ENCODE results near the gene STIMATE. TPM values are rescaled to one million over a fixed set of nuclear protein-coding genes. Genes with fewer than 3 reads are reported as not detected.

Gene STIMATE
- polyA plus RNA-seq, 3 donors, result 8.9 to 49.9 (median 11.7) TPM

DNA sequence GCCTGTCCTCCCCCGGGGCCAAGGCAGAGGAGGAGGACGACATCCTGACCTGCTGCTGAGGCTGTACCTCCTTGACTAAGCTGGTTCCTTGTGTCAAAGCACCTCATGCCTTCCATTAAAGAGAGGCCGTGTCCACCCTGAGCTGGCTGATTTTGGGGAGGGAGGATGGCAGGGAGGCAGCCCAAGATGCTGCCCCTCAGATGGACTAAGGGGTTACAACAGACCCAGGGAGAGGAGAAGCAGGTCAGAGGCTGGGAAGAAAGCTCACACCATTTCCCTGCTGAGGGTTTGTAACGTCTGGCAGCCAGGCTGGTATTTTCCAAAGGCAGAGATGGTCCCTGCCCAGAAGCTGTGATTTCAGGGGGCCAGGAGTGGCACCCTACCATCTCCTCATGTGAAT lies 105.4 kb downstream of the STIMATE start:
- Histone ChIP-seq H3K27ac (ENCODE audit: low read depth in 1 of 2, low read length in 2 of 2) (no peak overlapping the region), H2AFZ (ENCODE audit: insufficient read depth, low read depth, low read length, poor library complexity, severe bottlenecking) (no peak overlapping the region), H3K4me3 (replicated peaks in 1 of 3; ENCODE audit: low read depth in 2 of 3, low read length in 3 of 3) (no peak overlapping the region), H3K79me2 (ENCODE audit: insufficient read depth, low read length) (no peaks in the 10 kb centered on the region), H3K9me3 (replicated peaks in 1 of 2; ENCODE audit: control insufficient read depth in 1 of 2, insufficient read depth in 1 of 2, low read length in 2 of 2) (no peaks in the 10 kb centered on the region), H3K4me2 (replicated peaks; ENCODE audit: extremely low read depth, low read length, poor library complexity, severe bottlenecking) (no peak overlapping the region), H4K20me1 (ENCODE audit: insufficient read depth, low read length) (no peaks in the 10 kb centered on the region), H3K9ac (ENCODE audit: insufficient read depth, low read length, poor library complexity, severe bottlenecking) (no peak overlapping the region), H3K27me3 (ENCODE audit: control insufficient read depth in 2 of 2, insufficient read depth in 2 of 2, low read length in 2 of 2) (no peaks in the 10 kb centered on the region), H3K4me1 (ENCODE audit: control insufficient read depth in 1 of 2, insufficient read depth in 2 of 2, low read length in 2 of 2) (peaks cover 10 to 13% of the 10 kb centered on the region in 2 donors), H3K36me3 (replicated peaks in 1 of 2; ENCODE audit: control insufficient read depth in 1 of 2, insufficient read depth in 2 of 2, low read length in 2 of 2) (no peaks in the 10 kb centered on the region)
- Mint-ChIP-seq H3K4me1 (peaks cover 11% of the 10 kb centered on the region), H3K9me3 (no peaks in the 10 kb centered on the region), H3K4me3 (no peak overlapping the region), H3K27me3 (ENCODE audit: low read depth in 3 of 3) (peaks cover 3 to 10% (median 7%) of the 10 kb centered on the region in 3 donors), H3K36me3 (no peaks in the 10 kb centered on the region), H3K27ac (peak overlapping the region in 1 of 7 donors; percentile 35)
- intact Hi-C loops (cut with micrococcal nuclease), result no loop called here
- TF ChIP-seq, protein P1, sequence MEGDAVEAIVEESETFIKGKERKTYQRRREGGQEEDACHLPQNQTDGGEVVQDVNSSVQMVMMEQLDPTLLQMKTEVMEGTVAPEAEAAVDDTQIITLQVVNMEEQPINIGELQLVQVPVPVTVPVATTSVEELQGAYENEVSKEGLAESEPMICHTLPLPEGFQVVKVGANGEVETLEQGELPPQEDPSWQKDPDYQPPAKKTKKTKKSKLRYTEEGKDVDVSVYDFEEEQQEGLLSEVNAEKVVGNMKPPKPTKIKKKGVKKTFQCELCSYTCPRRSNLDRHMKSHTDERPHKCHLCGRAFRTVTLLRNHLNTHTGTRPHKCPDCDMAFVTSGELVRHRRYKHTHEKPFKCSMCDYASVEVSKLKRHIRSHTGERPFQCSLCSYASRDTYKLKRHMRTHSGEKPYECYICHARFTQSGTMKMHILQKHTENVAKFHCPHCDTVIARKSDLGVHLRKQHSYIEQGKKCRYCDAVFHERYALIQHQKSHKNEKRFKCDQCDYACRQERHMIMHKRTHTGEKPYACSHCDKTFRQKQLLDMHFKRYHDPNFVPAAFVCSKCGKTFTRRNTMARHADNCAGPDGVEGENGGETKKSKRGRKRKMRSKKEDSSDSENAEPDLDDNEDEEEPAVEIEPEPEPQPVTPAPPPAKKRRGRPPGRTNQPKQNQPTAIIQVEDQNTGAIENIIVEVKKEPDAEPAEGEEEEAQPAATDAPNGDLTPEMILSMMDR (IDR thresholded peaks at IDR 0.05), result no peak
- WGBS (ENCODE audit: insufficient coverage), result 86% methylated on average over 3 of the region's 4 CpGs
- no peak for DNase-seq

DNA sequence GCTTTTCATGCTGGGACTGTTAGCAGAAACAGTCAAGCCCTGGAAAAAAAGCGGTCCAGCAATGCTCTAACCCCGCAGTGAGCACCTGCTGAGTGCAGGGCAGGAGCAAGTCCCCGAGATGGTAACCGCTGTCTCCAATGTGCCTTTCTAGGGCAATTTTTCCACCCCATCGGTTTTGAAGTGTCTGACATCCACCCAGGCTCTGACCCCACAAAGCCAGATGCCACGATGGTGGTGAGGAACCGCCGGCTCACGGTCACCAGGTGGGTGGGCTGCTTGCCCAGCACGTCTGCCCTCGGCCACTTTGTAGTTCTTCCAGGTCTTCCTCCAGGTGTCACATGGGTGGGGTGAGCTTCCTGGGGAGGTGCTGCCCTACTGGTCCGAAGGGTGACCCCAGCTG lies 106.0 kb downstream of the STIMATE start:
- no peaks in the 10 kb centered on the region for H3K36me3 Mint-ChIP-seq

More for the DNA sequence above, 106.0 kb downstream of the STIMATE start:
- TF ChIP-seq, protein P1 (IDR thresholded peaks at IDR 0.05), result no peak
- intact Hi-C loops (cut with micrococcal nuclease), result no loop called here
- no peaks in the 10 kb centered on the region for H3K9me3 Mint-ChIP-seq
- DNase-seq, result no peak
- Histone ChIP-seq H3K27me3 (ENCODE audit: control insufficient read depth in 2 of 2, insufficient read depth in 2 of 2, low read length in 2 of 2) (no peaks in the 10 kb centered on the region), H3K4me2 (replicated peaks; ENCODE audit: extremely low read depth, low read length, poor library complexity, severe bottlenecking) (no peak overlapping the region), H3K9me3 (replicated peaks in 1 of 2; ENCODE audit: control insufficient read depth in 1 of 2, insufficient read depth in 1 of 2, low read length in 2 of 2) (no peaks in the 10 kb centered on the region), H3K4me3 (replicated peaks in 1 of 3; ENCODE audit: low read depth in 2 of 3, low read length in 3 of 3) (no peak overlapping the region), H3K4me1 (ENCODE audit: control insufficient read depth in 1 of 2, insufficient read depth in 2 of 2, low read length in 2 of 2) (peaks cover 10 to 13% of the 10 kb centered on the region in 2 donors), H3K9ac (ENCODE audit: insufficient read depth, low read length, poor library complexity, severe bottlenecking) (no peak overlapping the region), H3K27ac (ENCODE audit: low read depth in 1 of 2, low read length in 2 of 2) (no peak overlapping the region), H4K20me1 (ENCODE audit: insufficient read depth, low read length) (no peaks in the 10 kb centered on the region), H3K79me2 (ENCODE audit: insufficient read depth, low read length) (no peaks in the 10 kb centered on the region), H2AFZ (ENCODE audit: insufficient read depth, low read depth, low read length, poor library complexity, severe bottlenecking) (no peak overlapping the region), H3K36me3 (replicated peaks in 1 of 2; ENCODE audit: control insufficient read depth in 1 of 2, insufficient read depth in 2 of 2, low read length in 2 of 2) (no peaks in the 10 kb centered on the region)
- no peak overlapping the region for H3K4me3 Mint-ChIP-seq
- 91% methylated on average over 12 of the region's 12 CpGs for WGBS (ENCODE audit: insufficient coverage)
- no peak overlapping the region for H3K27ac Mint-ChIP-seq
- H3K27me3 Mint-ChIP-seq (ENCODE audit: low read depth in 3 of 3), result peaks cover 3 to 10% (median 7%) of the 10 kb centered on the region in 3 donors
- H3K4me1 Mint-ChIP-seq, result peaks cover 11% of the 10 kb centered on the region
